Measurements from ENCODE around the gene G2E3.
"Not testable (repeated sequence)": the region's sequence is repeated elsewhere in the genome, so short reads cannot be mapped to it uniquely, and the experiment has no call there.

The G2E3 gene

DNA sequence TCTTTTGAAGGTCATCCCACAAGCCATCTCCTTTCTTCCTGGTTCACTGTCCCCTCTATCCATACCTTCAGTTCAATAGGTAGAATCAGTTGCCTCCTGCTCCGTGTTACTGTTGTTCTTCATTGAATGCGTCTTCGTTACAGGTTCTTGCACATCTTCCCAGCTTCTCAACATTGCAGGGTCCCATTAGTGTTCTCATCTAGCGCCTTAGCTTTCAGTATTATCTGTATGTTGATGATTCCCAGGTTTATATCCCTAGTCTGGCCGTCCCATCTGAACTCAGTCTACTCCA, 65.1 kb downstream of the G2E3 start:
- TF ChIP-seq CSDC2 (CRISPR knock-in tag; IDR thresholded peaks at IDR 0.05) (no peak), SNAI2 (CRISPR knock-in tag; IDR thresholded peaks at IDR 0.05) (no peak), ZFP30 (CRISPR knock-in tag; IDR thresholded peaks at IDR 0.05) (no peak), ZNF565 (CRISPR knock-in tag; conservative IDR thresholded peaks at IDR 0.05; ENCODE audit: low read depth) (no peak), ISL1 (CRISPR knock-in tag; IDR thresholded peaks at IDR 0.05) (no peak), OSR1 (CRISPR knock-in tag; IDR thresholded peaks at IDR 0.05) (no peak), TCF4 (CRISPR knock-in tag; IDR thresholded peaks at IDR 0.05; ENCODE audit: borderline replicate concordance) (no peak), ZNF8 (CRISPR knock-in tag; IDR thresholded peaks at IDR 0.05) (no peak), ZFP3 (CRISPR knock-in tag; IDR thresholded peaks at IDR 0.05) (no peak), ARNTL (CRISPR knock-in tag; IDR thresholded peaks at IDR 0.05; ENCODE audit: borderline replicate concordance, low read depth) (no peak)

DNA sequence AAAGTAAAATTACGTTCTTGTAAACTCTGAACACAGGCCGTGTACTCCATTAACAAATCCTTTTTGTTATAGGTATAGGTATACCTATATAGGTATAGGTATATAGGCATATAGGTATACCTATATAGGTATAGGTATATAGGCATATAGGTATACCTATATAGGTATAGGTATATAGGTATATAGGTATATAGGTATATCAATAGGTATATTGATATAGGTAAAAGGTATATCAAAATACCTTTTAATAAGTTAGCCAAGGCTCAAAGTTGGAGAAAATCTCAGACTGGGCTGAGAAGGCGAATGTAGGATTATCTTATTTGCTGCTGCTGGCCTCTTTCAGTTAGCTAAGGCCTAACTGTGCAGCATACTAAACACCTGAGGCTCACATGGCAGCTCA, 66.6 kb downstream of the G2E3 start:
- ATAC-seq, result no peak
- TF ChIP-seq, protein P1, sequence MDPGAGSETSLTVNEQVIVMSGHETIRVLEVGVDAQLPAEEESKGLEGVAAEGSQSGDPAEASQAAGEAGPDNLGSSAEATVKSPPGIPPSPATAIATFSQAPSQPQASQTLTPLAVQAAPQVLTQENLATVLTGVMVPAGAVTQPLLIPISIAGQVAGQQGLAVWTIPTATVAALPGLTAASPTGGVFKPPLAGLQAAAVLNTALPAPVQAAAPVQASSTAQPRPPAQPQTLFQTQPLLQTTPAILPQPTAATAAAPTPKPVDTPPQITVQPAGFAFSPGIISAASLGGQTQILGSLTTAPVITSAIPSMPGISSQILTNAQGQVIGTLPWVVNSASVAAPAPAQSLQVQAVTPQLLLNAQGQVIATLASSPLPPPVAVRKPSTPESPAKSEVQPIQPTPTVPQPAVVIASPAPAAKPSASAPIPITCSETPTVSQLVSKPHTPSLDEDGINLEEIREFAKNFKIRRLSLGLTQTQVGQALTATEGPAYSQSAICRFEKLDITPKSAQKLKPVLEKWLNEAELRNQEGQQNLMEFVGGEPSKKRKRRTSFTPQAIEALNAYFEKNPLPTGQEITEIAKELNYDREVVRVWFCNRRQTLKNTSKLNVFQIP (CRISPR knock-in tag; IDR thresholded peaks at IDR 0.05; ENCODE audit: borderline replicate concordance, low read depth), result no peak
- TF ChIP-seq ISL1 (CRISPR knock-in tag; IDR thresholded peaks at IDR 0.05) (no peak), BACH2 (CRISPR knock-in tag; IDR thresholded peaks at IDR 0.05; ENCODE audit: borderline replicate concordance) (no peak), ZNF8 (CRISPR knock-in tag; IDR thresholded peaks at IDR 0.05) (no peak), ZFP30 (CRISPR knock-in tag; IDR thresholded peaks at IDR 0.05) (no peak), TCF4 (CRISPR knock-in tag; IDR thresholded peaks at IDR 0.05; ENCODE audit: borderline replicate concordance) (no peak), OSR1 (CRISPR knock-in tag; IDR thresholded peaks at IDR 0.05) (no peak), GLIS3 (CRISPR knock-in tag; IDR thresholded peaks at IDR 0.05) (no peak), ZC3H10 (CRISPR knock-in tag; IDR thresholded peaks at IDR 0.05) (no peak), ZNF70 (CRISPR knock-in tag; IDR thresholded peaks at IDR 0.05) (no peak), ZFP3 (CRISPR knock-in tag; IDR thresholded peaks at IDR 0.05) (no peak), ESRRG (CRISPR knock-in tag; IDR thresholded peaks at IDR 0.05) (no peak), RARB (CRISPR knock-in tag; IDR thresholded peaks at IDR 0.05) (no peak)
- TF ChIP-seq, protein P2, sequence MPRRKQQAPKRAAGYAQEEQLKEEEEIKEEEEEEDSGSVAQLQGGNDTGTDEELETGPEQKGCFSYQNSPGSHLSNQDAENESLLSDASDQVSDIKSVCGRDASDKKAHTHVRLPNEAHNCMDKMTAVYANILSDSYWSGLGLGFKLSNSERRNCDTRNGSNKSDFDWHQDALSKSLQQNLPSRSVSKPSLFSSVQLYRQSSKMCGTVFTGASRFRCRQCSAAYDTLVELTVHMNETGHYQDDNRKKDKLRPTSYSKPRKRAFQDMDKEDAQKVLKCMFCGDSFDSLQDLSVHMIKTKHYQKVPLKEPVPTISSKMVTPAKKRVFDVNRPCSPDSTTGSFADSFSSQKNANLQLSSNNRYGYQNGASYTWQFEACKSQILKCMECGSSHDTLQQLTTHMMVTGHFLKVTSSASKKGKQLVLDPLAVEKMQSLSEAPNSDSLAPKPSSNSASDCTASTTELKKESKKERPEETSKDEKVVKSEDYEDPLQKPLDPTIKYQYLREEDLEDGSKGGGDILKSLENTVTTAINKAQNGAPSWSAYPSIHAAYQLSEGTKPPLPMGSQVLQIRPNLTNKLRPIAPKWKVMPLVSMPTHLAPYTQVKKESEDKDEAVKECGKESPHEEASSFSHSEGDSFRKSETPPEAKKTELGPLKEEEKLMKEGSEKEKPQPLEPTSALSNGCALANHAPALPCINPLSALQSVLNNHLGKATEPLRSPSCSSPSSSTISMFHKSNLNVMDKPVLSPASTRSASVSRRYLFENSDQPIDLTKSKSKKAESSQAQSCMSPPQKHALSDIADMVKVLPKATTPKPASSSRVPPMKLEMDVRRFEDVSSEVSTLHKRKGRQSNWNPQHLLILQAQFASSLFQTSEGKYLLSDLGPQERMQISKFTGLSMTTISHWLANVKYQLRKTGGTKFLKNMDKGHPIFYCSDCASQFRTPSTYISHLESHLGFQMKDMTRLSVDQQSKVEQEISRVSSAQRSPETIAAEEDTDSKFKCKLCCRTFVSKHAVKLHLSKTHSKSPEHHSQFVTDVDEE (CRISPR knock-in tag; IDR thresholded peaks at IDR 0.05), result no peak
- TF ChIP-seq, protein P3, sequence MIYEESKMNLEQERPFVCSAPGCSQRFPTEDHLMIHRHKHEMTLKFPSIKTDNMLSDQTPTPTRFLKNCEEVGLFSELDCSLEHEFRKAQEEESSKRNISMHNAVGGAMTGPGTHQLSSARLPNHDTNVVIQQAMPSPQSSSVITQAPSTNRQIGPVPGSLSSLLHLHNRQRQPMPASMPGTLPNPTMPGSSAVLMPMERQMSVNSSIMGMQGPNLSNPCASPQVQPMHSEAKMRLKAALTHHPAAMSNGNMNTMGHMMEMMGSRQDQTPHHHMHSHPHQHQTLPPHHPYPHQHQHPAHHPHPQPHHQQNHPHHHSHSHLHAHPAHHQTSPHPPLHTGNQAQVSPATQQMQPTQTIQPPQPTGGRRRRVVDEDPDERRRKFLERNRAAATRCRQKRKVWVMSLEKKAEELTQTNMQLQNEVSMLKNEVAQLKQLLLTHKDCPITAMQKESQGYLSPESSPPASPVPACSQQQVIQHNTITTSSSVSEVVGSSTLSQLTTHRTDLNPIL (CRISPR knock-in tag; IDR thresholded peaks at IDR 0.05; ENCODE audit: low read depth), result no peak
- TF ChIP-seq, protein P4, sequence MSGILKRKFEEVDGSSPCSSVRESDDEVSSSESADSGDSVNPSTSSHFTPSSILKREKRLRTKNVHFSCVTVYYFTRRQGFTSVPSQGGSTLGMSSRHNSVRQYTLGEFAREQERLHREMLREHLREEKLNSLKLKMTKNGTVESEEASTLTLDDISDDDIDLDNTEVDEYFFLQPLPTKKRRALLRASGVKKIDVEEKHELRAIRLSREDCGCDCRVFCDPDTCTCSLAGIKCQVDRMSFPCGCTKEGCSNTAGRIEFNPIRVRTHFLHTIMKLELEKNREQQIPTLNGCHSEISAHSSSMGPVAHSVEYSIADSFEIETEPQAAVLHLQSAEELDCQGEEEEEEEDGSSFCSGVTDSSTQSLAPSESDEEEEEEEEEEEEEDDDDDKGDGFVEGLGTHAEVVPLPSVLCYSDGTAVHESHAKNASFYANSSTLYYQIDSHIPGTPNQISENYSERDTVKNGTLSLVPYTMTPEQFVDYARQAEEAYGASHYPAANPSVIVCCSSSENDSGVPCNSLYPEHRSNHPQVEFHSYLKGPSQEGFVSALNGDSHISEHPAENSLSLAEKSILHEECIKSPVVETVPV (CRISPR knock-in tag; IDR thresholded peaks at IDR 0.05), result no peak

More for the DNA sequence above, 65.1 kb downstream of the G2E3 start:
- ATAC-seq, result no peak

DNA sequence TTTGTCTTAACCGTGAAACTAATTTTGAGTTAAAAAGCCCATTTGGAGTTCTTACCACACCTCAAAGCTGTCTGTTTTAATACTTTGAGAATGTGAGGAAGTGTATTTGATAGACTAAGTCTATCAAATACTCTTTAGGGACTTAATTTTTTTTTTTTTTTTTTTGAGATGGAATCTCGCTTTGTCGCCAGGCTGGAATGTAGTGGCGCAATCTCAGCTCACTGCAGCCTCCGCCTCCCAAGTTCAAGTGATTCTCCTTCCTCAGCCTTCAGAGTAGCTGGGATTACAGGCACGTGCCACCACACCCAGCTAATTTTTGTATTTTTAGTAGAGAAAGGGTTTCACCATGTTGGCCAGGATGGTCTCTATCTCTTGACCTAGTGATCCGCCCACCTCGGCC, 70.5 kb downstream of the G2E3 start:
- ATAC-seq, result not testable (repeated sequence)

DNA sequence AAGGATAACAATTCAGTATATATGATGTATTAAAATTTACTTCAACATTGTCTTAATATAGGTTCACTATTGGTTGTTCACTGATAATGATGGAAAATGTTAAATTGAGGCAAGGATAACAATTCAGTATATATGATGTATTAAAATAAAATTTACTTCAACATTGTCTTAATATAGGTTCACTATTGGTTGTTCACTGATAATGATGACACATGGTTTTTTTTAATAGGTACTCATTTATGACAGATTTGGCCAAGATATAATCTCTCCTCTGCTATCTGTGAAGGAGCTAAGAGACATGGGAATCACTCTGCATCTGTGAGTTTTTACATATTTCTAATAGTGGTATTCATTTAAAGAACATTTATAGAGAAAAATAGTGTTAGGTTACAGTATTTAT, 71.3 kb downstream of the G2E3 start:
- ATAC-seq, result no peak
- TF ChIP-seq TCF4 (CRISPR knock-in tag; IDR thresholded peaks at IDR 0.05; ENCODE audit: borderline replicate concordance), result no peak
- no peak for TF ChIP-seq GLIS3 (CRISPR knock-in tag; IDR thresholded peaks at IDR 0.05)
- TF ChIP-seq ISL1 (CRISPR knock-in tag; IDR thresholded peaks at IDR 0.05), result no peak
- TF ChIP-seq, protein P2 (CRISPR knock-in tag; IDR thresholded peaks at IDR 0.05), result no peak
- TF ChIP-seq OSR1 (CRISPR knock-in tag; IDR thresholded peaks at IDR 0.05), result no peak
- TF ChIP-seq ZNF565 (CRISPR knock-in tag; conservative IDR thresholded peaks at IDR 0.05; ENCODE audit: low read depth), result no peak
- no peak for TF ChIP-seq SNAI2 (CRISPR knock-in tag; IDR thresholded peaks at IDR 0.05)
- no peak for TF ChIP-seq TOX (CRISPR knock-in tag; IDR thresholded peaks at IDR 0.05; ENCODE audit: borderline replicate concordance)
- TF ChIP-seq, protein P1 (CRISPR knock-in tag; IDR thresholded peaks at IDR 0.05; ENCODE audit: borderline replicate concordance, low read depth), result no peak
- no peak for TF ChIP-seq ESRRG (CRISPR knock-in tag; IDR thresholded peaks at IDR 0.05)
- TF ChIP-seq, protein P3 (CRISPR knock-in tag; IDR thresholded peaks at IDR 0.05; ENCODE audit: low read depth), result no peak
- TF ChIP-seq BACH2 (CRISPR knock-in tag; IDR thresholded peaks at IDR 0.05; ENCODE audit: borderline replicate concordance), result no peak
